GM18502 (cell line): ENCODE results near the gene UCP3.
"Not testable (repeated sequence)": the region's sequence is repeated elsewhere in the genome, so short reads cannot be mapped to it uniquely, and the experiment has no call there.

Experiments
- ATAC-seq: cut with Tn5 transposase; IDR thresholded peaks from one replicate; pipeline ENCODE4 v1.9.1; 2021; ENCODE audit warnings: mild to moderate bottlenecking; ENCODE audit not compliant: unreplicated experiment, poor library complexity

The UCP3 gene

GRCh38 chr11:74002832-74003231, 6.1 kb downstream of the UCP3 start:
- no peak for ATAC-seq

- ATAC-seq = no peak
Observed at GRCh38 chr11:74001822-74002286, 7.0 kb downstream of the UCP3 start.

- no peak for ATAC-seq
Observed at GRCh38 chr11:74000307-74001133, 8.4 kb downstream of the UCP3 start.

GRCh38 chr11:73999581-74000306, 9.1 kb downstream of the UCP3 start:
- no peak for ATAC-seq

- ATAC-seq = no peak
Observed at GRCh38 chr11:73998846-73999575, 9.9 kb downstream of the UCP3 start.

- ATAC-seq = no peak
Observed at GRCh38 chr11:73997120-73997770, 11.6 kb downstream of the UCP3 start.

- no peak for ATAC-seq
Observed at GRCh38 chr11:73996161-73996747, 12.6 kb downstream of the UCP3 start.

- ATAC-seq = peak; percentile 57
Observed at GRCh38 chr11:73995731-73996130, 13.2 kb downstream of the UCP3 start.

GRCh38 chr11:73995247-73995646, 13.6 kb downstream of the UCP3 start:
- peak; percentile 43 for ATAC-seq

- ATAC-seq = no peak
Observed at GRCh38 chr11:73991471-73992006, 17.3 kb downstream of the UCP3 start.

- no peak for ATAC-seq
Observed at GRCh38 chr11:73990730-73991129, 18.2 kb downstream of the UCP3 start.

- no peak for ATAC-seq
Observed at GRCh38 chr11:73989156-73989555, 19.7 kb downstream of the UCP3 start.

GRCh38 chr11:73988227-73988626, 20.7 kb downstream of the UCP3 start:
- ATAC-seq = no peak

GRCh38 chr11:73985661-73986060, 23.2 kb downstream of the UCP3 start:
- not testable (repeated sequence) for ATAC-seq

- no peak for ATAC-seq
Observed at GRCh38 chr11:73983741-73984538, 24.9 kb downstream of the UCP3 start.

- peak; percentile 78 for ATAC-seq
Observed at GRCh38 chr11:73982990-73983740, 25.7 kb downstream of the UCP3 start.

GRCh38 chr11:73982595-73982989, 26.3 kb downstream of the UCP3 start, which contains the start of gene UCP2:
UCP2 (minus strand) TSS chr11:73982843; CDS start chr11:73978378, 4,465 bp downstream.
- peak; percentile 53 for ATAC-seq
